Pancreas (tissue), 10 donors: ENCODE measurements around the gene LSM14B. TPM values are rescaled to one million over a fixed set of nuclear protein-coding genes. Genes with fewer than 3 reads are reported as not detected.

Experiments used
- ATAC-seq, 4 donors: fragments of 200-7000 bp; cut with Tn5 transposase; one replicate each; pipeline versions ENCODE4 v1.8.0 to v1.9.1; 2020; ENCODE audit warnings: mild to moderate bottlenecking in 4 of 4, moderate library complexity in 4 of 4
- DNase-seq, 6 donors: peaks; one replicate each; pipeline ENCODE4 v3.0.0-alpha.2; 2020
- FAIRE-seq: peaks from 2 replicates; lab custom pipeline; 2012; peaks lifted over from hg19 to GRCh38; lab: Jason Lieb, UNC
- H3K27ac ChIP-seq, 4 donors: fragments of 200-600 bp; sonication (generic); 1 replicate in 3 of 4; 2 replicates in 1 of 4; pipeline versions ENCODE4 v1.5.0 to v1.8.0; 2020
- H3K27me3 ChIP-seq, 4 donors: fragments of 200-600 bp; one replicate each; pipeline ENCODE4 v1.8.0; 2021
- H3K36me3 ChIP-seq, 3 donors: fragments of 200-600 bp; sonication (generic) in 1 of 3; one replicate each; pipeline versions ENCODE4 v1.5.0 to v1.8.0; 2020 to 2021
- H3K4me1 ChIP-seq, 3 donors: fragments of 200-600 bp; one replicate each; pipeline ENCODE4 v1.8.0; 2021
- H3K4me3 ChIP-seq, 4 donors: fragments of 200-600 bp; sonication (generic) in 2 of 4; one replicate each; pipeline versions ENCODE4 v1.5.0 to v1.8.0; 2020 to 2021
- H3K9me3 ChIP-seq, 4 donors: fragments of 200-600 bp; one replicate each; pipeline ENCODE4 v1.8.0; 2021
- CTCF ChIP-seq, 4 donors: fragments of 200-600 bp; sonication (generic) in 3 of 4; IDR thresholded peaks; one replicate each; pipeline versions ENCODE4 v1.5.0 to v1.8.0; 2021; ENCODE audit warnings: antibody characterized with exemption in 4 of 4
- WGBS, 2 donors: extraction: QIAGEN DNeasy Blood & Tissue Kit; methylation state at CpG; one replicate each; pipeline ENCODE4 v1.1.7; 2013; 5-methylcytosine and 5-hydroxymethylcytosine counted together
- intact Hi-C, 3 donors: fragments of 100-400 bp; cut with DNase I; formaldehyde crosslinking; loops; one replicate each; pipeline versions ENCODE4 v1.11.1 to v1.14.2; 2022
- polyA plus RNA-seq, 2 donors: library from polyadenylated mRNA; stranded (reverse); fragments of 200-250 nt; gene quantifications; one replicate each; pipeline ENCODE4 v1.2.3, GENCODE V29; 2013
- total RNA-seq, 6 donors: library from RNA; stranded (reverse); fragmentation: NEBNext Ultra II Directional in 4 of 6; extraction: Animal tissue kit (Norgen Biotek cat#: 25700) in 4 of 6; gene quantifications; one replicate each; pipeline versions ENCODE4 v1.2.1 to v1.2.4, GENCODE V29; 2021 to 2023
- donor health status: healthy with polysubstance abuse.
- donor health status: DM: no; HTN: no; CAD: no; lungs with moderate emphysema.
- donor health status: DM: no; HTN: no; CAD: no.
- donor health status: control.
- donor health status: control.
- donor health status: Bipolar disorder and iron deficiency.
- donor health status: DM: yes; HTN: yes; CAD: no.
- donor health status: DM: no; HTN: no; CAD: no.
- donor health status: DM: no; HTN: no; CAD: no.
- donor health status: DM: yes; HTN: yes; CAD: no.

LSM14B gene
- total and polyA plus RNA-seq, 8 donors, result 8.4 to 20.1 (median 16.7) TPM

GRCh38 chr20:62156592-62157386 is 34.5 kb downstream of the LSM14B start:
- 45 to 50% methylated on average over 24 of the region's 24 CpGs for WGBS, 2 donors
- peak; percentile 48 to 67 (median 54) for TF ChIP-seq CTCF (IDR thresholded peaks at IDR 0.05)
- no peak for FAIRE-seq

GRCh38 chr20:62157387-62158087 is 35.3 kb downstream of the LSM14B start:
- TF ChIP-seq CTCF (IDR thresholded peaks at IDR 0.05), result no peak
- WGBS, 2 donors, result 76 to 79% methylated on average over 25 of the region's 25 CpGs
- no peaks in the 10 kb centered on the region for H3K9me3 ChIP-seq
- no peak overlapping the region for H3K4me3 ChIP-seq
- H3K36me3 ChIP-seq, result peaks cover 0 to 5% (median 4%) of the 10 kb centered on the region in 3 donors
- DNase-seq (no peak), ATAC-seq (peak in 1 of 4 donors; percentile 12), FAIRE-seq (no peak)
- H3K27ac ChIP-seq, result no peak overlapping the region
- H3K4me1 ChIP-seq, result no peaks in the 10 kb centered on the region
- intact Hi-C loops, result no loop called here
- no peaks in the 10 kb centered on the region for H3K27me3 ChIP-seq

More at GRCh38 chr20:62156592-62157386, 34.5 kb downstream of the LSM14B start:
- intact Hi-C loops, result no loop called here
- no peaks in the 10 kb centered on the region for H3K4me1 ChIP-seq
- no peaks in the 10 kb centered on the region for H3K27me3 ChIP-seq
- peak; percentile 77 to 93 (median 89) for ATAC-seq
- peak in 5 of 6 donors; percentile 42 to 84 (median 71) for DNase-seq
- peaks cover 0 to 4% (median 0%) of the 10 kb centered on the region in 3 donors for H3K36me3 ChIP-seq
- no peaks in the 10 kb centered on the region for H3K9me3 ChIP-seq
- no peak overlapping the region for H3K27ac ChIP-seq
- H3K4me3 ChIP-seq, result no peak overlapping the region

DNA sequence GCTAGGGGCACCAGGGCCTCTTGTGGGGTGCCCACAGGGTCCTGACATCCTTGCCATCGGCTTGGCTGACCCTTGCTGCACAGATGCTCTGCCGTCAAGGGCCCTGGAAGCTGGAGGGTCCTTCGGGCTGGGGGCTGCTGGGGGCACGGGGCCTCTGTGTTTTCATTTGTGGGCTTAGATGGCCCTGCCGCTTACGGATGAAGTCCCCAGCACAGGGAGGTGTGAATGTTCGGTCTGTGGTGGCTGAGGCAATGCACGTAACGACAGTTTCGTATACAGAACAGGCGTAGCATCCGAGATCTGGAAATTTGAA is 35.8 kb downstream of the LSM14B start:
- no peak overlapping the region for H3K4me3 ChIP-seq
- no peaks in the 10 kb centered on the region for H3K4me1 ChIP-seq
- H3K27me3 ChIP-seq, result no peaks in the 10 kb centered on the region
- no peaks in the 10 kb centered on the region for H3K9me3 ChIP-seq
- no peak overlapping the region for H3K27ac ChIP-seq
- no peak for FAIRE-seq
- DNase-seq, result no peak
- WGBS, 2 donors, result 95 to 96% methylated on average over 12 of the region's 12 CpGs
- H3K36me3 ChIP-seq, result peaks cover 0 to 10% (median 4%) of the 10 kb centered on the region in 3 donors
- intact Hi-C loops, result no loop called here
- no peak for ATAC-seq
- TF ChIP-seq CTCF (IDR thresholded peaks at IDR 0.05), result no peak

DNA sequence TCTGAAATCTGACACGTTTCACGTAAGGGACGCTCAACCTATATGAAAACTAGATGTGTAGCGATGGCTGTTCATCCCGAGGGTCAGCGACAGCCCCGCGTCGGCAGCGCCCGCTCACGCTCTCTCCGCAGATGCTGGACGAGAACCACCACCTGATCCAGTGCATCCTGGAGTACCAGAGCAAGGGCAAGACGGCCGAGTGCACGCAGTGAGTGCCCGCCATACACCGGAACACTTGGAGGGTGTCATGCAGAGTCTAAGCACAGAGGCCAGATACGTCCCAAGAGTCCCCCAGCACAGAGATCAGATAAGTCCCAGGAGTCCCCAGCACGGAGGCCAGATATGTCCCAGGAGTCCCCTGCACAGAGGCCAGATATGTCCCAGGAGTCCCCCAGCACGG is 36.3 kb downstream of the LSM14B start:
- DNase-seq, result no peak
- TF ChIP-seq CTCF (IDR thresholded peaks at IDR 0.05), result no peak
- no peak for ATAC-seq
- Histone ChIP-seq H3K36me3 (peaks cover 0 to 15% (median 5%) of the 10 kb centered on the region in 3 donors), H3K27ac (no peak overlapping the region), H3K4me3 (no peak overlapping the region), H3K4me1 (no peaks in the 10 kb centered on the region), H3K9me3 (no peaks in the 10 kb centered on the region), H3K27me3 (no peaks in the 10 kb centered on the region)
- 92 to 96% methylated on average over 22 of the region's 22 CpGs for WGBS, 2 donors
- FAIRE-seq, result no peak
- intact Hi-C loops, result no loop called here
